Peyer's patch (tissue), 4 donors: ENCODE measurements around the gene FAM107B. TPM values are rescaled to one million over a fixed set of nuclear protein-coding genes. Genes with fewer than 3 reads are reported as not detected.

ENCODE experiments used
- DNase-seq, 3 donors: peaks; one replicate each; pipeline ENCODE4 v3.0.0-alpha.2; 2017 to 2019
- H3K27ac ChIP-seq, 4 donors: fragments of 200-600 bp; sonication (generic); one replicate each; pipeline ENCODE4 v1.5.1; 2016 to 2019
- H3K27me3 ChIP-seq, 2 donors: fragments of 200-600 bp; sonication (generic); one replicate each; pipeline ENCODE4 v1.5.1; 2019
- H3K36me3 ChIP-seq, 3 donors: fragments of 200-600 bp; sonication (generic); one replicate each; pipeline ENCODE4 v1.5.1; 2016 to 2019
- H3K4me1 ChIP-seq, 4 donors: fragments of 200-600 bp; sonication (generic); one replicate each; pipeline ENCODE4 v1.5.1; 2016 to 2019
- H3K4me3 ChIP-seq, 4 donors: fragments of 200-600 bp; sonication (generic); 1 replicate in 3 of 4; 2 replicates in 1 of 4; pipeline ENCODE4 v1.5.1; 2016 to 2019; ENCODE audit warnings: mild to moderate bottlenecking in 1 of 4
- H3K9me3 ChIP-seq, 4 donors: fragments of 200-600 bp; sonication (generic); one replicate each; pipeline ENCODE4 v1.5.1; 2016 to 2019; ENCODE audit warnings: mild to moderate bottlenecking in 1 of 4
- POLR2A ChIP-seq, 2 donors: fragments of 450-650 bp; IDR thresholded peaks; one replicate each; pipeline ENCODE4 v1.5.1; 2017; ENCODE audit warnings: antibody characterized with exemption in 2 of 2, mild to moderate bottlenecking in 2 of 2, moderate library complexity in 2 of 2
- total RNA-seq, 4 donors: library from RNA; depleted of rRNA; stranded (reverse); fragments of >200 nt; gene quantifications; one replicate each; pipeline ENCODE4 v1.1.0, GENCODE V29; 2016
- TF ChIP-seq, protein P1 (sequence below), 6 experiments: fragments of 450-650 bp in 4 of 6; fragments of 200-600 bp in 2 of 6; sonication (generic) in 1 of 6; IDR thresholded peaks; one replicate each; pipeline ENCODE4 v1.5.1; 2017 to 2019; ENCODE audit warnings: antibody characterized with exemption in 6 of 6, mild to moderate bottlenecking in 3 of 6, moderate library complexity in 1 of 6

FAM107B gene
- total RNA-seq, 4 donors from 2014 or later: 36.6 to 89.1 (median 39.6) TPM

DNA sequence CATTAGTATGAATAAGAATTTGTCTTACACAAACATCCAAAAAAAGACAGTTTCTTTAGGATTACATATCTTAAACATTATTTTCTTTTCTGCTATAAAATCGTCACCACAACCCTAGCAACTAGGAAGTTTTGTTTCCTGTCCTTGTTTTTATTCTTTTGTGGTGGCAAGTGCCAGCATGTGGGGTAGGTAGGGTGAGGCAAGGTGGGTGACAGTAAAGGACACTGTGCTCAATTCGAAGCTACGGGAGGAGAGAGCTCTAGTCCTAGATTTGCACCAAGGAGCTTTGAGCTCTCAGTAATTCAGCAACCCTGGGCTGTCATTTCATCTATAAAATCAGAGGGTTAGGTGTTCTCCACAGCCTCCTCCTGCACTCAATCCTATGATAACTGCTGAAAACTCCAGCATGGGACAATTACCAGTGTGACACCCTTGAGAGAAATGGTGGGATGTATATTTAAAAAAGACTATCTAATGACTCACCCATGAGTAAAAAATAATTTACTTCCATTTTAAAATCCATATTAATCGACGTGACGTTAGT is 187.1 kb downstream of the FAM107B start:
- Histone ChIP-seq H3K36me3 (no peaks in the 10 kb centered on the region), H3K27ac (peak overlapping the region; percentile 44 to 71 (median 68))

DNA sequence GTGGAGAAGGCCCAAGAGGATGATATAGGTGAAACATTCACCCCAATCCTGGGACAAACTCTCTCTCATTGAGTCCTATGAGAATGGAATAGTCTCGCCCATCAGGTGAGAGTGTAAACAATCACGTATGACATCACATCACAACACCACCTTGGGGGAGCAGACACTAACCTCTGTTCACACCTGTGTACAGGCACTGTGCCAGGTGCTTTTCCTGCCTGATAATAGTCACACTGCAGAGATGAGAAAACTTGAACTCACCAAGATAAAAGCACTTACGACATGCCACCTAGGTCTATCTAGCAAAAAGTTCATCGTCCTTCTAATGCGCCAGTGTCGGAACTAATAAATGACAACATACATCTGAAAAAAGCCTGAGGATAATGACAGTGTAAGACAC is 187.8 kb downstream of the FAM107B start:
- peak overlapping the region in 3 of 4 donors; percentile 28 to 71 (median 34) for H3K27ac ChIP-seq
- peak in 2 of 3 donors; percentile 73 to 82 for DNase-seq
- TF ChIP-seq, protein P1, sequence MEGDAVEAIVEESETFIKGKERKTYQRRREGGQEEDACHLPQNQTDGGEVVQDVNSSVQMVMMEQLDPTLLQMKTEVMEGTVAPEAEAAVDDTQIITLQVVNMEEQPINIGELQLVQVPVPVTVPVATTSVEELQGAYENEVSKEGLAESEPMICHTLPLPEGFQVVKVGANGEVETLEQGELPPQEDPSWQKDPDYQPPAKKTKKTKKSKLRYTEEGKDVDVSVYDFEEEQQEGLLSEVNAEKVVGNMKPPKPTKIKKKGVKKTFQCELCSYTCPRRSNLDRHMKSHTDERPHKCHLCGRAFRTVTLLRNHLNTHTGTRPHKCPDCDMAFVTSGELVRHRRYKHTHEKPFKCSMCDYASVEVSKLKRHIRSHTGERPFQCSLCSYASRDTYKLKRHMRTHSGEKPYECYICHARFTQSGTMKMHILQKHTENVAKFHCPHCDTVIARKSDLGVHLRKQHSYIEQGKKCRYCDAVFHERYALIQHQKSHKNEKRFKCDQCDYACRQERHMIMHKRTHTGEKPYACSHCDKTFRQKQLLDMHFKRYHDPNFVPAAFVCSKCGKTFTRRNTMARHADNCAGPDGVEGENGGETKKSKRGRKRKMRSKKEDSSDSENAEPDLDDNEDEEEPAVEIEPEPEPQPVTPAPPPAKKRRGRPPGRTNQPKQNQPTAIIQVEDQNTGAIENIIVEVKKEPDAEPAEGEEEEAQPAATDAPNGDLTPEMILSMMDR (IDR thresholded peaks at IDR 0.05): no peak
- no peak for TF ChIP-seq POLR2A (IDR thresholded peaks at IDR 0.05)
- H3K36me3 ChIP-seq: no peaks in the 10 kb centered on the region
- H3K4me1 ChIP-seq: peaks cover 2 to 47% (median 31%) of the 10 kb centered on the region in 4 donors
- H3K9me3 ChIP-seq: no peaks in the 10 kb centered on the region
- no peaks in the 10 kb centered on the region for H3K27me3 ChIP-seq
- H3K4me3 ChIP-seq: no peak overlapping the region

More for the DNA sequence above, 187.1 kb downstream of the FAM107B start:
- no peak overlapping the region for H3K4me3 ChIP-seq
- H3K4me1 ChIP-seq: peaks cover 2 to 47% (median 31%) of the 10 kb centered on the region in 4 donors
- H3K9me3 ChIP-seq: no peaks in the 10 kb centered on the region
- no peaks in the 10 kb centered on the region for H3K27me3 ChIP-seq
- no peak for TF ChIP-seq POLR2A (IDR thresholded peaks at IDR 0.05)
- TF ChIP-seq, protein P1 (IDR thresholded peaks at IDR 0.05): no peak
- no peak for DNase-seq

DNA sequence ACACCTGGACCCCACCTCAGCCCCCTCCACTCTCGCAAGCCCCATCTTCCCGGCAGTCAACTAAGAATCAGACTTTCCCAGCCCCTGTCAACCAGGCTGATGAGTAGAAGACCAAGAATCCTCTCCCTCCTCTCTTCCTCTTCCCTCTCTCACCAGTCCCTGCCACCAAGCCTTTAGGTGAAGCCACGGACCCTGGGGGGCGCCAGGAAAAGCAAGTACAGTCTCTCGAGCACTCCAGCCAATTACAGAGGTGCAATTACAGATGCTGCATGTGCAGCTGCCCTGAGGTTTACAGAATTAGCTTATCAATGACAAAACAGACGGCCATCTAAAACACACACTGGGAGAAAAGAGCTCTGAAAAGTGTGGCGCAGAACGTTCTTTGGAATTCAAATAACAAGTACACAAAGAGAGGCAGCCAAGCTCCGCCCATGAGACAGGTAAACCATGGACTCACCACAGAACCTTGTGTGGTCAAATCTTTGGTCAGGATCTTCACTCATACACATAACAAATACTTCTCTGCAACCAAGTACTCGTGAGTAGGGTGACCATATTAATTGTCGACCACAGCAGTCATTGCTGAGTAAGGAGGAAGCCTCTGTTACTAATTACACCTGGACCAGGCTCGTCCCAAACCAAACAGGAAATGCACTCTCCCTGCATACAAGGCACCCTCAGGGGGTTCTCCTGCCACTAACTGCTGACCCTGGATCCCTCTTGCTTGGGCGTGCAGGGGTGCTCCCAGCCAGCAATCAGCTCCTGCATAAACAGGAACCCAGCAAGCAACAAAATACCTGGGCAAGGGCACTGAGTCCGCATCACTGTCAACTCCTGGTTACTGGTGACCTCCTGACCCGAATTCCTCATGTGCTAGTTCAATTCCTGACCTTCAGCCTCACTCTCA is 189.2 kb downstream of the FAM107B start:
- H3K4me3 ChIP-seq: no peak overlapping the region
- H3K27ac ChIP-seq: peak overlapping the region in 3 of 4 donors; percentile 3 to 71 (median 31)
- no peak for TF ChIP-seq POLR2A (IDR thresholded peaks at IDR 0.05)
- TF ChIP-seq, protein P1 (IDR thresholded peaks at IDR 0.05): no peak
- H3K9me3 ChIP-seq: no peaks in the 10 kb centered on the region
- DNase-seq: no peak
- H3K27me3 ChIP-seq: no peaks in the 10 kb centered on the region
- no peaks in the 10 kb centered on the region for H3K36me3 ChIP-seq
- peaks cover 2 to 47% (median 31%) of the 10 kb centered on the region in 4 donors for H3K4me1 ChIP-seq

DNA sequence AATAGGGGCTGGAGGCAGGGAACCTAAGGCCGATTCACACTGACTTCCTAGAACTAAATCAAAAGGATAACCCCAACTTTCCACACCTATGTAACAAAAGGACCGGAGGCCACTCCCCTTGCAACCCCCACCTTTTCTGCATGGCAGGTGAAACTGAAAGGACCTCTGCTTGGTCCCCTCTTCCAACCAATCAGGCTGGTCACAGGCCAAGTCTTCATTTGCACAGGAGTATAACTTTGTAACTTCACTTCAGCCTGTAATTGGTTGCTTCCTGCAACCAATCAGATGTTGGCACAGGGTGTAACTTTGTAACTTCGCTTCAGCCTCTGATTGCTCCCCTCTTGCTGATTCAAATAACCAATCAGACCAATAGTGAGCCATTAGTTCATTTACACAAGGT is 190.0 kb downstream of the FAM107B start:
- Histone ChIP-seq H3K4me3 (no peak overlapping the region), H3K9me3 (no peaks in the 10 kb centered on the region), H3K27ac (peak overlapping the region in 2 of 4 donors; percentile 21 to 71), H3K4me1 (peaks cover 2 to 48% (median 31%) of the 10 kb centered on the region in 4 donors), H3K27me3 (no peaks in the 10 kb centered on the region), H3K36me3 (no peaks in the 10 kb centered on the region)
- DNase-seq: no peak
- TF ChIP-seq POLR2A (IDR thresholded peaks at IDR 0.05): no peak
- TF ChIP-seq, protein P1 (IDR thresholded peaks at IDR 0.05): no peak

DNA sequence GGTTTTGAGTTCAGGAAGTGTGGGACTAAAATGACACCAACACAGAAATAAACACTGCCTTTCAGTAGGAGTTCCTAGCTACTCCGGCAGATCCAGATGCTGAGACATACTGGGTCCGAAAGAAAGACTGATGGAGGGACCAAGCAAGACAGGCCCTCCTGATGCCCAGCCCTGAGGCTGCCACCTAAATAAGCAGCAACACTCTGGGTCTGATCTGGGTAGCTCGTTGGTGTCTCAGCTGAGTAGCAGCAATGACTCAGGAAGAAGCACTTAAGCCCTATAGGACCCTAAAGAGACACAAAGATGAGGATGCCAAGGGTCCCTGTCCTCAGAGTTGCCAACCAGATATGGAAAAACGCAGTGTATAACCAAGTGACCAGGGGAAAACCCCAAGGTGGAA is 190.7 kb downstream of the FAM107B start:
- no peak overlapping the region for H3K4me3 ChIP-seq
- no peak for TF ChIP-seq POLR2A (IDR thresholded peaks at IDR 0.05)
- TF ChIP-seq, protein P1 (IDR thresholded peaks at IDR 0.05): no peak
- no peak for DNase-seq
- H3K27me3 ChIP-seq: no peaks in the 10 kb centered on the region
- H3K36me3 ChIP-seq: no peaks in the 10 kb centered on the region
- peaks cover 2 to 55% (median 31%) of the 10 kb centered on the region in 4 donors for H3K4me1 ChIP-seq
- H3K27ac ChIP-seq: peak overlapping the region in 2 of 4 donors; percentile 21 to 71
- no peaks in the 10 kb centered on the region for H3K9me3 ChIP-seq
